Type B pancreatic cell (in vitro differentiated cells): ENCODE data around the gene ANK3. TPM values are rescaled to one million over a fixed set of nuclear protein-coding genes. Genes with fewer than 3 reads are reported as not detected.

Experiments used
- DNase-seq: peaks from one replicate; pipeline ENCODE4 v3.0.0; 2021; ENCODE audit warnings: mixed read lengths; ENCODE audit not compliant: unreplicated experiment; ENCODE audit errors: extremely low spot score
- H3K27ac Mint-ChIP-seq: 2 replicates; pipeline ENCODE4 v1.8.0; 2021; ENCODE audit warnings: mild to moderate bottlenecking, mixed read lengths
- H3K27me3 Mint-ChIP-seq: 2 replicates; pipeline ENCODE4 v1.8.0; 2021; ENCODE audit warnings: mixed read lengths
- H3K36me3 Mint-ChIP-seq: 2 replicates; pipeline ENCODE4 v1.8.0; 2021; ENCODE audit warnings: mixed read lengths
- H3K4me1 Mint-ChIP-seq: one replicate; pipeline ENCODE4 v1.8.0; 2021; ENCODE audit warnings: mixed read lengths; ENCODE audit not compliant: unreplicated experiment
- H3K4me3 Mint-ChIP-seq: 2 replicates; pipeline ENCODE4 v1.8.0; 2021; ENCODE audit warnings: mild to moderate bottlenecking, mixed read lengths
- H3K9me3 Mint-ChIP-seq: 2 replicates; pipeline ENCODE4 v1.8.0; 2021; ENCODE audit warnings: mixed read lengths
- total RNA-seq: library from RNA; stranded (reverse); gene quantifications from 2 replicates; pipeline ENCODE4 v1.2.1, GENCODE V29; 2021; ENCODE audit warnings: low replicate concordance
- TF ChIP-seq, protein P1 (sequence below): fragments of 200-600 bp; sonication (generic); conservative IDR thresholded peaks from 2 replicates; pipeline ENCODE4 v1.5.0; 2021; ENCODE audit warnings: antibody characterized with exemption, mild to moderate bottlenecking

ANK3 gene
- total RNA-seq, 1 donor from 2014 or later, result 90.2 TPM

DNA sequence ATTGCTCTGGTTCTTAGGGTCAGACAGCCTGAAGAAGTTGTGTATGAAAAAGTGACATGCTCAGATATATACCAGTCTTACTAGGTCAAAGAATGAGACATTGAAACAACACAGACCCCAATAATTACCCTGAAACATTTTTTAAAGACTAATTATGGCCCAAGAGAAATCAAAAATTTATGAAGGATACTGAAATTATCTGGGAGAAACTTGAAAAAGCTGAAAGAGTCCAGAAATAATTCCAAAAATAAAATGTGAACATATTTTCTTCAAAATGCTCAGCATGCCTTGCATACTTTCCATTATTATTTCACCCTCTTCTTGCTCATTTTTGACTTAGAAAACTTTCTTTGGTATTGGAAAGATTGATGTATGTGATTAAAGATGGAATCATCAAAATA lies 284.4 kb downstream of the ANK3 start:
- Mint-ChIP-seq H3K9me3 (no peaks in the 10 kb centered on the region), H3K27ac (no peak overlapping the region), H3K4me3 (no peak overlapping the region), H3K27me3 (no peaks in the 10 kb centered on the region), H3K4me1 (peaks cover under 1% of the 10 kb centered on the region), H3K36me3 (peaks cover 19% of the 10 kb centered on the region)
- no peak for DNase-seq
- TF ChIP-seq, protein P1, sequence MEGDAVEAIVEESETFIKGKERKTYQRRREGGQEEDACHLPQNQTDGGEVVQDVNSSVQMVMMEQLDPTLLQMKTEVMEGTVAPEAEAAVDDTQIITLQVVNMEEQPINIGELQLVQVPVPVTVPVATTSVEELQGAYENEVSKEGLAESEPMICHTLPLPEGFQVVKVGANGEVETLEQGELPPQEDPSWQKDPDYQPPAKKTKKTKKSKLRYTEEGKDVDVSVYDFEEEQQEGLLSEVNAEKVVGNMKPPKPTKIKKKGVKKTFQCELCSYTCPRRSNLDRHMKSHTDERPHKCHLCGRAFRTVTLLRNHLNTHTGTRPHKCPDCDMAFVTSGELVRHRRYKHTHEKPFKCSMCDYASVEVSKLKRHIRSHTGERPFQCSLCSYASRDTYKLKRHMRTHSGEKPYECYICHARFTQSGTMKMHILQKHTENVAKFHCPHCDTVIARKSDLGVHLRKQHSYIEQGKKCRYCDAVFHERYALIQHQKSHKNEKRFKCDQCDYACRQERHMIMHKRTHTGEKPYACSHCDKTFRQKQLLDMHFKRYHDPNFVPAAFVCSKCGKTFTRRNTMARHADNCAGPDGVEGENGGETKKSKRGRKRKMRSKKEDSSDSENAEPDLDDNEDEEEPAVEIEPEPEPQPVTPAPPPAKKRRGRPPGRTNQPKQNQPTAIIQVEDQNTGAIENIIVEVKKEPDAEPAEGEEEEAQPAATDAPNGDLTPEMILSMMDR, result no peak

DNA sequence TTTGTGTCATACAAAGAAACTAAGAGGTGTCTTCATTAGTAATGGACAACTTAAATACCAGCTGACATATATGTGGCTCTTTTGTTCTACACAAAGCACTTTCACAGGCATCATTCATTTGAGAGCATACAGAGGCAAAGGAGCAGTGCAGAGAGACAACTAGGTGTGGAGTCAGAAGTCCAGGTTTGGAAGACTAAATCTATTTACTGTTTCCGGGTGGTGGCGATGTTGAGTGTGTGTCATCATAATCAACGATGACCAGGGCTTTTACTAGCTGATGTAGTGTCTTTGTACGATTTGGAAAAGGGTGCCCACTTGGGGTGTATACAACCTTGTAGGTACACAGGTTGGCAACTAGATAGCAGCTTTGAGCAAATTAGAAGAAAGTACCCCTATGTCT lies 287.9 kb downstream of the ANK3 start:
- no peak for DNase-seq

DNA sequence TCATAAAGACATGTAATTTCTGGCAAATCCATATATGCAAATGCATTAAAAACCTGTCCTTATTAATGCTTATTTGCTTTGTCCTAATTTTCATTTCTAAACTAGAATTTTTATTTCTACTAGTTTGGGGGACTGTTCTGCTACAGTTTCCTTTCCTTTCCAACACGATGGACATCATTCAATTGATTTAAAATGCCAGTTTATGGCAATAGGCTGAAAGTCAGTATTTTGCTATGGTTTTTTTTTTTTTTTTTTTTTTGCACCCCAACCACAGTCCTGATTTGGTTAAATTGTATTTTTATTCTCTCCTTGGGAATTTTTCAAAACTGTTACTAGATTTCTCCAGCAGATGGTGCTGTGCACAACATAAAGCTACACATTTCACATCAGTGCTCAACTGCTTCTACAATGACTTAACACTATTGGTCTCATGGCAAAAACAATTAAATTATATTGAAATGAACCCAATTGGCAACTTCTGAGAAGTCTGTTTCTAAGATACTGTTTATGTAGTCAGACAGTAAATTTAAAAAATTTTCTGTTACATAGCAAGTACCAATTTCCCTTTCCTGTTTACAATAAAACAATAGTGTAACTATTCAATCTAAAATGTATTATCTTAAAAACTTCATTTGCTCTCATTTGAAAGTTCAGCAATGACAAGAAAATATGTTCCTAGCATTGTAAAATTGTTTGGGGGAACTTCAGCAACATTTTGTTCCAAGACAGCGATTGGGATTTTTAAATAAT lies 289.5 kb downstream of the ANK3 start:
- Mint-ChIP-seq H3K4me3 (no peak overlapping the region), H3K9me3 (no peaks in the 10 kb centered on the region), H3K27ac (no peak overlapping the region), H3K4me1 (peaks cover 13% of the 10 kb centered on the region), H3K27me3 (no peaks in the 10 kb centered on the region), H3K36me3 (peaks cover 19% of the 10 kb centered on the region)
- TF ChIP-seq, protein P1, result peak; percentile 82
- no peak for DNase-seq

More for the DNA sequence above, 287.9 kb downstream of the ANK3 start:
- Mint-ChIP-seq H3K9me3 (no peaks in the 10 kb centered on the region), H3K27me3 (no peaks in the 10 kb centered on the region), H3K4me1 (peaks cover 13% of the 10 kb centered on the region), H3K36me3 (peaks cover 19% of the 10 kb centered on the region), H3K27ac (peak overlapping the region; percentile 21), H3K4me3 (no peak overlapping the region)
- TF ChIP-seq, protein P1, result no peak

DNA sequence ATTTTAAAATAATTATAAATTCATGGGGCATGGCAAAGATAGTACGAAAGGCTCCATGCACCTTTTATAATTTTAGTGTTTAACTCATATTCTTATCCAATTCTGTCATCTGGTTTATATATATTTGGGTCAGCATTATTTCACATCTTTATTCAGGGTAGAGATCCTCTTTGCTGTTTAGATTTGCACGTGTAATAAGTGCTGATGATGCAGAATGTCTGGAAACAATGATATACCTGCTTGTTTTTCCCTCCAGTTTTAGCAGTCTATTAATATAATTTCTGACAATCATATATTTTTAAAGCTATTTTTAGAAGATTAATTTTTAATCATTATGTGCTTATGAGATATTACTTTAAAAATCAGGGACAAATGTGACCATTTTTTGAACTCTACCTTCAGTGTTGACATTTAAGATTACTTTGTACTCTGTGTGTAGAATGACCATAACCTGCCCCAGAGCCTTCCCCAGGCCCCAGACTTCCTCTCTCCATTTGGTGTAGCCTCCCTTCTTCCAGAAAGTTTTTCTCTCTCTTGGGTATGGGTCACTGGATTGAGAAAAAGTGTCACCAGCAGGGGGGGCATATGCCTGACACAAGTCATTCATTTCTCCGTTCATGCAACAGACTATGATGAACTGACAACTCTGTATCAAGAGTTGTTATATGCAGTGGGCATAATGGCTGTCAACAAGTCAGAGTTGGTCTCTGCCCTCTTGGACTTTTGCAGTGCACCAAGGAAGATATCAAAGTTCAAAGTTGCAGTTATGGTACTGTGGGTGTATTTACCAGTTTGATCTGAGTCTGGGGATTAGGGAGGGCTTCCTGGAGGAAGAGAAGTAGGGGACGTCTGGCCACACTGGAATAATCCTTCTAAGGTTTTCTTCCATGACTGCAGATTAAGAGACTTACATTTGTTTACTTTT lies 290.7 kb downstream of the ANK3 start:
- Mint-ChIP-seq H3K27ac (no peak overlapping the region), H3K27me3 (no peaks in the 10 kb centered on the region), H3K4me3 (no peak overlapping the region), H3K9me3 (no peaks in the 10 kb centered on the region), H3K36me3 (peaks cover 13% of the 10 kb centered on the region), H3K4me1 (peaks cover 13% of the 10 kb centered on the region)
- TF ChIP-seq, protein P1, result peak; percentile 37
- DNase-seq, result no peak

DNA sequence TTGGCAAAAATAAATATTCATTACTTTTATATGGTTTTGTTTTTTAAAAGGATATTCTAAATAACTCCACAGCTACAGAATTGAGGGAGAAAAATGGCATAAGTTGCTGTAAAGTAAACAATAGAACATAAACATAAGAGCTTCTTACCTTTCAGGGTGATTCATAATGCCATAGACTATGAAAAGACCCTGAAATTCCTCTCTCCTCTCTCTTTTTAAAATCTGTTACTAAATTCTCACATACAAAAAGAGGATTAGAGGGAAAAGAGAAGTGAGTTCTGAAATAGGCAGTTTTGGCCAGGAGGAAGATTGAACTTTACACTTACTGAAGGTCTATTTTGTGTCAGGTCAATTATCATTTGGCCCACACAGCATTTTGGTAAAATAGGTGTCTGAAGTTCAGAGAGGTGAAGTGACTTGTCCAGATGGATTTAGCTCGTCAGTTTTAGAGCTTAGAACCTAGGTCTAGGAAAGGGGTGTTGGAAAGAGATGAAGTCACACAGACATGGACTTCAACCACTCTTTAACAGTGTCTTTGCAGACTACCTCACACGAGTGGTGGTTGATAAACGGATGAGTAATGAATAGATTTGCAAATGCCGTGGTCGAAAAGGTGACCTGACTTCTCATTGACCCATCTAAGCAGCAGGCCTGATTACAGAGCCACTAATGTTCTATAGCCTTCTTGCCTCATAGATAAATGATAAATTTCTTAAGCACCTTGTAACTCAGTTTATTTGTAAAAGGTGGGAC lies 292.7 kb downstream of the ANK3 start:
- H3K36me3 Mint-ChIP-seq, result peaks cover 5% of the 10 kb centered on the region
- H3K4me3 Mint-ChIP-seq, result no peak overlapping the region
- no peaks in the 10 kb centered on the region for H3K9me3 Mint-ChIP-seq
- no peaks in the 10 kb centered on the region for H3K27me3 Mint-ChIP-seq
- no peak overlapping the region for H3K27ac Mint-ChIP-seq
- no peak for DNase-seq
- H3K4me1 Mint-ChIP-seq, result peaks cover 13% of the 10 kb centered on the region
- TF ChIP-seq, protein P1, result no peak
